Measurements from ENCODE around the gene CFAP99.

The CFAP99 gene

GRCh38 chr4:2415213-2415612 is 3.5 kb upstream of the CFAP99 start:
- peaks cover 34% of the 10 kb centered on the region for H3K27me3 ChIP-seq (ENCODE audit: insufficient read depth, low read length, poor library complexity)
- no peak overlapping the region for H3K27ac ChIP-seq (ENCODE audit: low read length)
- H3K79me2 ChIP-seq (ENCODE audit: insufficient read depth, low read length), result no peaks in the 10 kb centered on the region
- no peak overlapping the region for H2AFZ ChIP-seq (ENCODE audit: low read depth, low read length)
- no peaks in the 10 kb centered on the region for H3K36me3 ChIP-seq (ENCODE audit: insufficient read depth, low read length)
- H3K9ac ChIP-seq (ENCODE audit: low read depth, low read length), result no peak overlapping the region
- no peak overlapping the region for H3K4me2 ChIP-seq (ENCODE audit: insufficient read depth, low read length)
- TF ChIP-seq CTCF (IDR thresholded peaks at IDR 0.05; ENCODE audit: borderline replicate concordance, extremely low read depth, low read length, poor library complexity, severe bottlenecking) (no peak), EZH2 (IDR thresholded peaks at IDR 0.05; ENCODE audit: borderline replicate concordance, low read depth, low read length, severe bottlenecking) (no peak)
- DNase-seq (no peak), ATAC-seq (ENCODE audit: insufficient read depth, low read depth) (no peak)
- H4K20me1 ChIP-seq (ENCODE audit: insufficient read depth, low read length), result peaks cover 46% of the 10 kb centered on the region
- no peaks in the 10 kb centered on the region for H3K9me3 ChIP-seq (ENCODE audit: insufficient read depth, low read length, severe bottlenecking)
- H3K4me1 ChIP-seq (ENCODE audit: insufficient read depth, low read length), result peaks cover 41% of the 10 kb centered on the region
- H3K4me3 ChIP-seq (ENCODE audit: low read depth in 1 of 2, low read length in 2 of 2), result no peak overlapping the region

- Histone ChIP-seq H3K4me3 (ENCODE audit: low read depth in 1 of 2, low read length in 2 of 2) (no peak overlapping the region), H3K79me2 (ENCODE audit: insufficient read depth, low read length) (no peaks in the 10 kb centered on the region), H4K20me1 (ENCODE audit: insufficient read depth, low read length) (peaks cover 51% of the 10 kb centered on the region), H3K36me3 (ENCODE audit: insufficient read depth, low read length) (no peaks in the 10 kb centered on the region), H2AFZ (ENCODE audit: low read depth, low read length) (no peak overlapping the region), H3K27ac (ENCODE audit: low read length) (no peak overlapping the region), H3K27me3 (ENCODE audit: insufficient read depth, low read length, poor library complexity) (peaks cover 36% of the 10 kb centered on the region), H3K4me1 (ENCODE audit: insufficient read depth, low read length) (peaks cover 41% of the 10 kb centered on the region), H3K9ac (ENCODE audit: low read depth, low read length) (no peak overlapping the region), H3K4me2 (ENCODE audit: insufficient read depth, low read length) (no peak overlapping the region), H3K9me3 (ENCODE audit: insufficient read depth, low read length, severe bottlenecking) (no peaks in the 10 kb centered on the region)
- TF ChIP-seq CTCF (IDR thresholded peaks at IDR 0.05; ENCODE audit: borderline replicate concordance, extremely low read depth, low read length, poor library complexity, severe bottlenecking) (no peak), EZH2 (IDR thresholded peaks at IDR 0.05; ENCODE audit: borderline replicate concordance, low read depth, low read length, severe bottlenecking) (no peak)
- ATAC-seq (ENCODE audit: insufficient read depth, low read depth), result no peak
- no peak for DNase-seq
These were observed 2.7 kb upstream of the CFAP99 start for GRCh38 chr4:2415881-2416563.

- ATAC-seq (ENCODE audit: insufficient read depth, low read depth) (no peak), DNase-seq (no peak)
- Histone ChIP-seq H3K4me1 (ENCODE audit: insufficient read depth, low read length) (peaks cover 39% of the 10 kb centered on the region), H3K27me3 (ENCODE audit: insufficient read depth, low read length, poor library complexity) (peaks cover 36% of the 10 kb centered on the region), H4K20me1 (ENCODE audit: insufficient read depth, low read length) (peaks cover 48% of the 10 kb centered on the region), H3K4me2 (ENCODE audit: insufficient read depth, low read length) (no peak overlapping the region), H3K36me3 (ENCODE audit: insufficient read depth, low read length) (no peaks in the 10 kb centered on the region), H3K9ac (ENCODE audit: low read depth, low read length) (no peak overlapping the region), H3K4me3 (ENCODE audit: low read depth in 1 of 2, low read length in 2 of 2) (no peak overlapping the region), H2AFZ (ENCODE audit: low read depth, low read length) (no peak overlapping the region), H3K9me3 (ENCODE audit: insufficient read depth, low read length, severe bottlenecking) (no peaks in the 10 kb centered on the region), H3K79me2 (ENCODE audit: insufficient read depth, low read length) (no peaks in the 10 kb centered on the region), H3K27ac (ENCODE audit: low read length) (no peak overlapping the region)
- TF ChIP-seq CTCF (IDR thresholded peaks at IDR 0.05; ENCODE audit: borderline replicate concordance, extremely low read depth, low read length, poor library complexity, severe bottlenecking), result no peak
- TF ChIP-seq EZH2 (IDR thresholded peaks at IDR 0.05; ENCODE audit: borderline replicate concordance, low read depth, low read length, severe bottlenecking), result no peak
These were observed 2.1 kb upstream of the CFAP99 start for GRCh38 chr4:2416564-2417225.
